Gastroesophageal sphincter (tissue), 3 donors: ENCODE results near the gene FKBP14.
A peak's percentile ranks its signal among the peaks of the same experiment; 100 is the strongest.

ENCODE experiments used
- CTCF ChIP-seq, 4 experiments: fragments of 200-600 bp in 2 of 4; fragments of 450-650 bp in 2 of 4; sonication (generic) in 1 of 4; IDR thresholded peaks; one replicate each; pipeline ENCODE4 v1.5.1; 2017 to 2019; ENCODE audit warnings: antibody characterized with exemption in 4 of 4, mild to moderate bottlenecking in 2 of 4, moderate library complexity in 2 of 4
- POLR2A ChIP-seq, 2 donors: fragments of 450-650 bp; IDR thresholded peaks; one replicate each; pipeline ENCODE4 v1.6.1; 2017; ENCODE audit warnings: antibody characterized with exemption in 2 of 2, mild to moderate bottlenecking in 2 of 2, moderate library complexity in 1 of 2
- POLR2AphosphoS5 ChIP-seq: sonication (generic); formaldehyde crosslinking; IDR thresholded peaks from one replicate; pipeline ENCODE4 v1.6.1; 2017; ENCODE audit warnings: antibody characterized with exemption

GRCh38 chr7:30062587-30062986 is 36.1 kb upstream of the FKBP14 start:
- peak; percentile 36 to 60 (median 50) for TF ChIP-seq CTCF (IDR thresholded peaks at IDR 0.05)
- no peak for TF ChIP-seq POLR2AphosphoS5
- no peak for TF ChIP-seq POLR2A (IDR thresholded peaks at IDR 0.05)
